Memory B cell (primary cell): ENCODE measurements around the gene DNTTIP2.
"Not testable (repeated sequence)": the region's sequence is repeated elsewhere in the genome, so short reads cannot be mapped to it uniquely, and the experiment has no call there.

Experiments
- ATAC-seq: fragments of 150-1000 bp; cut with Tn5 transposase; 2 replicates; pipeline ENCODE4 v1.10.0; 2021; ENCODE audit warnings: low read depth, mild to moderate bottlenecking, moderate library complexity
- DNase-seq, 2 donors: peaks; one replicate each; pipeline ENCODE4 v3.0.0; 2022; ENCODE audit warnings: low spot score in 2 of 2
- H3K27ac Mint-ChIP-seq: one replicate; pipeline ENCODE4 v1.8.0; 2022; ENCODE audit warnings: mild to moderate bottlenecking, moderate library complexity, mixed read lengths
- H3K27me3 Mint-ChIP-seq: one replicate; pipeline ENCODE4 v1.8.0; 2022; ENCODE audit warnings: mixed read lengths
- H3K36me3 Mint-ChIP-seq: one replicate; pipeline ENCODE4 v1.8.0; 2022; ENCODE audit warnings: mild to moderate bottlenecking, mixed read lengths
- H3K4me1 Mint-ChIP-seq: one replicate; pipeline ENCODE4 v1.8.0; 2022; ENCODE audit warnings: mixed read lengths
- H3K4me3 Mint-ChIP-seq: one replicate; pipeline ENCODE4 v1.8.0; 2022; ENCODE audit warnings: mild to moderate bottlenecking, moderate library complexity, mixed read lengths
- H3K9me3 Mint-ChIP-seq: one replicate; pipeline ENCODE4 v1.8.0; 2022; ENCODE audit warnings: mixed read lengths

Gene DNTTIP2, protein sequence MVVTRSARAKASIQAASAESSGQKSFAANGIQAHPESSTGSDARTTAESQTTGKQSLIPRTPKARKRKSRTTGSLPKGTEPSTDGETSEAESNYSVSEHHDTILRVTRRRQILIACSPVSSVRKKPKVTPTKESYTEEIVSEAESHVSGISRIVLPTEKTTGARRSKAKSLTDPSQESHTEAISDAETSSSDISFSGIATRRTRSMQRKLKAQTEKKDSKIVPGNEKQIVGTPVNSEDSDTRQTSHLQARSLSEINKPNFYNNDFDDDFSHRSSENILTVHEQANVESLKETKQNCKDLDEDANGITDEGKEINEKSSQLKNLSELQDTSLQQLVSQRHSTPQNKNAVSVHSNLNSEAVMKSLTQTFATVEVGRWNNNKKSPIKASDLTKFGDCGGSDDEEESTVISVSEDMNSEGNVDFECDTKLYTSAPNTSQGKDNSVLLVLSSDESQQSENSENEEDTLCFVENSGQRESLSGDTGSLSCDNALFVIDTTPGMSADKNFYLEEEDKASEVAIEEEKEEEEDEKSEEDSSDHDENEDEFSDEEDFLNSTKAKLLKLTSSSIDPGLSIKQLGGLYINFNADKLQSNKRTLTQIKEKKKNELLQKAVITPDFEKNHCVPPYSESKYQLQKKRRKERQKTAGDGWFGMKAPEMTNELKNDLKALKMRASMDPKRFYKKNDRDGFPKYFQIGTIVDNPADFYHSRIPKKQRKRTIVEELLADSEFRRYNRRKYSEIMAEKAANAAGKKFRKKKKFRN

DNA sequence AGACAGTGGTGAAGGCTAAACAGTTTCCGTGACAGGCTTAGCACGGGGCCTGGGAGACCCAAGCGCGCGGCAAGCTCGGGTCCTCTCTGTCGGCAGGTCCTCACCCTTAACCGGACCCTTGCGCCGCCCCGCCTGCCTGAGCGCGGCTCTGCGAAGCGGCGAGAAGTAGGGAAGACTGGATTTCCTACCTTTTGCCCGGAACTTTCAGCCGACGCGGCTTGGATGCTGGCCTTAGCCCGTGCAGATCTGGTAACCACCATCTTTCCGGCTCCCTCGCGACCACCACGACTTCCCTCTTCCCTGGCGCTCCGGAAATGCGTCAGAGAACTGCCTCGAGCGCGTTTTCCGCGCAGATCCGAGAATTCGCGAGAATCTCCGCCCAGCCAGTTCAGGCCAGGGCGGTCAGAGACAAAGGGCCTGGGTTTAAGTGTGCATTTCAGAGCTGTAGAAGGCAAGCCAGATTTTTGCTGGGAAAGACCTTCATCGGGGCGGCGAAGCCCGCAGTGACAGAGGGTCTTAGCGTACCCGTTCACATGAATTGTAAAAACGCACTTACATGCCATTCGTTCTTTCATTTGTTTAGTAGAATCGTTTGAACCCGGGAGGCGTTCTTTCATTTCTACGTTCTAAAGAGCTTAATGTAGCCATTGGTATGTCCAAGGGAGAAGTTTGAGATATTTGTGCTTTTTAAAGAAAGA lies at the start of gene DNTTIP2:
Gene DNTTIP2, minus strand, starts transcription at position 318 of the 698 bp plus-strand sequence. Its CDS starts 58 bp downstream, at position 260.
- peak; percentile 93 for ATAC-seq
- H3K4me3 Mint-ChIP-seq = peak within 1 kb of the TSS; percentile 95
- peaks cover 25% of the 10 kb centered on the region for H3K36me3 Mint-ChIP-seq
- H3K4me1 Mint-ChIP-seq = peaks cover 36% of the 10 kb centered on the region
- DNase-seq = peak; percentile 79 to 85
- no peaks in the 10 kb centered on the region for H3K27me3 Mint-ChIP-seq
- H3K9me3 Mint-ChIP-seq = no peaks in the 10 kb centered on the region
- H3K27ac Mint-ChIP-seq = peak within 1 kb of the TSS; percentile 96

DNA sequence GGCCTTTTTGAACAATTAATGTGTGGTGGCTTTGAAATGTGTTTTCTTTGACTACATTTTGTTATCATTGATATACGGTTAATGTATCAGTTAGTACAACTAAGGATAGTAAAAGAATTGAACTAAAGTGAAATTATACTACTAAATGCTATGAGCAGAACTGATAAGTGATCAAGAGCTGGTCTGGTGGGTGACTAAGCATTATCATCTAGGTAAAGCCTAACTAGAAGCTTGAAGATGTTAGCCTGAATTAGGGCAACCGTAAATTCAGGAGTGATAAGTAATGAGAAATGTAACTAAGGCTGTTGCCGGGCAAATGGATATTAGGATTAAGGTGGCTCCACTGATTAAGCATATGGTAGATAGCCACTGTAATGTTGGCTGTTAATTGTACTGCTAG lies 46.2 kb upstream of the DNTTIP2 start:
- Mint-ChIP-seq H3K27ac (no peak overlapping the region), H3K9me3 (peaks cover 10% of the 10 kb centered on the region), H3K27me3 (peaks cover 16% of the 10 kb centered on the region), H3K4me3 (no peak overlapping the region), H3K4me1 (no peaks in the 10 kb centered on the region), H3K36me3 (peaks cover 5% of the 10 kb centered on the region)
- DNase-seq (no peak), ATAC-seq (no peak)

DNA sequence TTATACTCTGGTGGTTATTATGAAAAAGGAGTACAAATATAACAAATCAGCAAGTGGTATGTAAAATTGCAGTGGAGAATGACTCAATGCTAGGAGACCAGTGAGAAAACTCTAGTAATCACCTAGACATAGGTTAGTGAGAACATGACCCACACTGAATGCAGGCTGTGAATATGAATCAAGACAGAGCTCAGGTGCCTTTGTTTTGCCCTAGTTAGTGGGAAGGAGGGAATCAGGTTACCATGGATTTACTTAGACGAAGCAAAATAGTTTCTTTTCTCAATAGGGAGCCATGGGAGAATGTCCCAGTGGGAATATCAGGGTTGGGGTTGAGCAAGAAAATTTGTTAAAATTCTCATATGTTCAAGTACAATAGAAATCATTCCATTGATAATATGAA lies 40.8 kb upstream of the DNTTIP2 start:
- ATAC-seq (no peak), DNase-seq (no peak)
- H3K9me3 Mint-ChIP-seq = no peaks in the 10 kb centered on the region
- no peak overlapping the region for H3K27ac Mint-ChIP-seq
- no peak overlapping the region for H3K4me3 Mint-ChIP-seq
- no peaks in the 10 kb centered on the region for H3K4me1 Mint-ChIP-seq
- peaks cover 1% of the 10 kb centered on the region for H3K27me3 Mint-ChIP-seq
- H3K36me3 Mint-ChIP-seq = peaks cover 5% of the 10 kb centered on the region

DNA sequence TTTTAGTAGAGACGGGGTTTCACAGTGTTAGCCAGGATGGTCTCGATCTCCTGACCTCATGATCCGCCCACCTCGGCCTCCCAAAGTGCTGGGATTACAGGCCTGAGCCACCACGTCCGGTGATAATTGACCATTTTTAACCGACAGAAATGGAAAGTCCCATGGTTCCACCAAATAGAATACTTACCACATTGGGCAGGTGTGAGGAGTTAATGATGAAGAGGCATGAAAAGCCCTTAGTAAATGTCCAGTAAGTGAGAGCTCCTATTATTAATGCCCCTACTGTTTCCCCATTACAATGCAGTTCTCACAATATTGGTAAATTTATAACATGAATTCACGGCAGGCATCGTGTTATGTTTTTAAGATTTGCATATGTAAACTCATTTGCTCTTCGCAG lies 38.3 kb upstream of the DNTTIP2 start:
- Mint-ChIP-seq H3K4me3 (no peak overlapping the region), H3K4me1 (no peaks in the 10 kb centered on the region), H3K27me3 (peaks cover 1% of the 10 kb centered on the region), H3K27ac (no peak overlapping the region), H3K9me3 (no peaks in the 10 kb centered on the region), H3K36me3 (peaks cover 5% of the 10 kb centered on the region)
- ATAC-seq = no peak
- no peak for DNase-seq

DNA sequence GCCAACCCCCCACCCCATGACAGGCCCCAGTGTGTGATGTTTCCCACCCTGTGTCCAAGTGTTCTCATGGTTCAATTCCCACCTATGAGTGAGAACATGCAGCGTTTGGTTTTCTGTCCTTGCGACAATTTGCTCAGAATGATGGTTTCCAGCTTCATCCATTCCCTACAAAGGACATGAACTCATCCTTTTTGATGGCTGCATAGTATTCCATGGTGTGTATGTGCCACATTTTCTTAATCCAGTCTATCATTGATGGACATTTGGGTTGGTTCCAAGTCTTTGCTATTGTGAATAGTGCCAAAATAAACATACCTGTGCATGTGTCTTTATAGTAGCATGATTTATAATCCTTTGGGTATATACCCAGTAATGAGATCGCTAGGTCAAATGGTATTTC lies 31.9 kb upstream of the DNTTIP2 start:
- not testable (repeated sequence) for DNase-seq, H3K9me3 Mint-ChIP-seq, H3K27me3 Mint-ChIP-seq, H3K4me3 Mint-ChIP-seq, H3K27ac Mint-ChIP-seq, ATAC-seq, H3K36me3 Mint-ChIP-seq
- H3K4me1 Mint-ChIP-seq = peaks cover 15% of the 10 kb centered on the region

DNA sequence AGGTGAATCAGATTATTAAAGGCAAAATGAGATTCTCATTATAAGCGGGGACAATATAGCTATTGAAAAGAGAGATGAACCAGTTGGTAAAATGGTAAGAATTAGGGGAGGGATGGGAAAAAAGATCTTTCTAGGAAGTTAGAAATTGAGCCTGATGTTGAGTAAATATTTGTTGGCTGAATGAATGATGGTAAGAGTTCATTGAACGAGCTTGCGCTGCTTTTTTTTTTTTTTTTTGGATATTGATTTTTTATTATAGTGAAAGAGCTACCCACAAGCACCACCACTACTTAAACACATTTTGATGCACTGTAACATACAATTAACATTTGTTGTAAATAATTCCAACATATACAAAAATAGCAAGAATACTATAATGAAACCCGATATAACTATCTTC lies 31.3 kb upstream of the DNTTIP2 start:
- Mint-ChIP-seq H3K27ac (no peak overlapping the region), H3K4me1 (peaks cover 18% of the 10 kb centered on the region), H3K4me3 (peak overlapping the region; percentile 89), H3K36me3 (peaks cover 1% of the 10 kb centered on the region), H3K27me3 (peaks cover 1% of the 10 kb centered on the region), H3K9me3 (no peaks in the 10 kb centered on the region)
- DNase-seq (no peak), ATAC-seq (no peak)

DNA sequence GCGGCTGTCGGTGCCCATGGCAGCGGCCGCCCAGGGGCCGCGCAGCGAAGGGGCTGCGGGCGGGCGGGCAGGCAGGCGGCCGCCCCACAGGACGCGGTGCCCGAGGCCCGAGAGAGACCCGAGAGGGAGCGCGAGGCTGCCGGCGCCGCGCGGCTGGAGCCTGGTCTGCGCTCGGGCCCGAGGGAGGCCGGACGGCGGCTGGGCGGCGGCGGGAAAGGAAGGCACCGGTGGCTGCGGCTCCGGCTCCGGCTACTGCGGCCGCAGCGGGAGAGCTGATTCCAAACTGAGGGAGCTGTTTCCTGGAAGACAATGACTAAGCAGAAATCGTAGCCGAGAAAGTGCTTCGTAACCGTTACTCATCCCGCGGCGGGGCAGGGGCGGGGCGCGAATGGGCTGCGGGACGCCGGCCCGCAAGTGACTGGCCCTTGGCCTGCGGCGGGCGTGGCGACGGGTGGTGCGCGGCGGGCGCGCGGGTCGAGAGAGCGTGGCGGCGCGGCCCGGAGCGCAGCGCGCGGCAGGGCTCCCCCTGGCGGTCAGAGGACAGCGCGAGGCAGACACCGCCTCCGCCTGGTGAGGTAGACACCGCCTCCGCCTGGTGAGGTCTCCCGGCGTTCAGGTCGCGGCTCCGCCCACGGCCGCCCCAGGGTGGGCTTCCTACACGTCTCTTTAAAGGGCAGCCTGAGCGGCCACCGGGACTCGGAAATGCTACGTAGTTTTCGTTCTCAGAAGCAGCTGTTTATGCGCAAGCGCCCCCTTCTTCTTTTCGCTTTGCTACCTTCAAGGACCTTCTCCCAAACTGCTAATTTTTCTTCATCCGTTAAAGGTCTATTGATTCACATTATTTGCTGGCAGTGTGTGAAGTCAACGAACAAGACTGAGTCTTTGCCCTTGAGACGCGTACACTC lies 30.4 kb upstream of the DNTTIP2 start, which contains the start of gene GCLM:
Gene GCLM, minus strand, starts transcription at position 285 of the 905 bp plus-strand sequence. Its CDS starts 267 bp downstream, at position 18.
- Mint-ChIP-seq H3K9me3 (no peaks in the 10 kb centered on the region), H3K4me1 (peaks cover 18% of the 10 kb centered on the region), H3K27me3 (no peaks in the 10 kb centered on the region), H3K4me3 (peak within 1 kb of the TSS; percentile 91), H3K36me3 (no peaks in the 10 kb centered on the region), H3K27ac (peak within 1 kb of the TSS; percentile 92)
- DNase-seq = peak; percentile 91 to 95
- peak; percentile 89 for ATAC-seq

DNA sequence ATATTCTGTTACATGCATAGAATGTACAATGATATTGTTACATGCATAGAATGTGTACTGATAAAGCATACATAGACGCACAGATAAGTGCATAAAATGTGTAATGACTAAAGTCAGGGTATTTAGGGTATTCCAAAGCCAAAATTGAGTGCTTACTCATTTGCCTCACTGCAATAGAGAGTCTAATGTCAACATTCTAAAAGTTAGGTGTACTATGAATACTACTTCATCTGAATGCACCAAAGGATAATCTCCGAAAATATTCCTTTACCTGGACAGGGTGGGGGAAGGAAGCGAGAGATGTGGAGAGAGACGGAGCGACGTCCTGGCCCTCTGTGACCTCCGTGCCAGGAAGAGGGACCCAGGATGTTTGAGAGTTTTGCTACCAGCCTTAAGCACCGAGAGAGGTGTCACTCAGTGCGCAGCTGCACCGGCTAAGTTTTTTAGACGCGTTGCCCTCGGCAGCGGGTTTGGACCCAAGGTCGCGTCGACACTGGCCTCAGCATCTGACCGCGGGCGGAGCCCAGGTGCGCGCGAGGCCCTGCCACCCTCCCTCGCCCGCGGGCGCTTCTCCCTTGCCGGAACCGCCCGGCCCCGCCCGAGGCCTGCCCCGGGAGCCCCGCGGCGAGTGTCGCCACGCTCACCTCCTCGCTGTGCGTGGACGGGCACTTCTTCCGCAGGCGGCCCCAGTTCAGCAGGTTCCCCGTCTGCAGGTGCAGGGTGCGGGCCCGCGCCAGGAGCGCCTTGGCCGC lies 29.6 kb upstream of the DNTTIP2 start:
- ATAC-seq (peak; percentile 42), DNase-seq (peak; percentile 46 to 60)
- Mint-ChIP-seq H3K4me3 (peak overlapping the region; percentile 91), H3K9me3 (no peaks in the 10 kb centered on the region), H3K4me1 (peaks cover 23% of the 10 kb centered on the region), H3K36me3 (no peaks in the 10 kb centered on the region), H3K27ac (peak overlapping the region; percentile 85), H3K27me3 (no peaks in the 10 kb centered on the region)

DNA sequence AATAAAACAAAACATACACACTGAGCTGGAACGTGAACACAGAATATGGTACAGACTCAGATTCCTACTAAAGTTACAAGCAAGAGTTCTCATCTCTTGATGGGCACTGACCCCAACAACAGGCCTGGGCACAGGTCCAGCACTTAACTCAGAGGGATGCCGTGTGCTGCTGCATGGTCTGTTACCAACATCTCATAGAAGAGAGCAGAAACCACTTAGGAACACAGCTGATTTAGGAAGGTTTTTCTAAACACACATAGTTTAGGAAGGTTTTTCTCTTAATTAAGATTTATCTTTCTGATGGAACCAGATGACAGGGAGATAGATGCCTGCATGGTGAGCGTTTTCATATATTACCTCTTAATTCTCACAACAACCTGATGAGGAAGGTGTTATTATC lies 28.7 kb upstream of the DNTTIP2 start:
- Mint-ChIP-seq H3K36me3 (no peaks in the 10 kb centered on the region), H3K9me3 (no peaks in the 10 kb centered on the region), H3K4me1 (peaks cover 23% of the 10 kb centered on the region), H3K27ac (no peak overlapping the region), H3K4me3 (peak overlapping the region; percentile 52), H3K27me3 (no peaks in the 10 kb centered on the region)
- ATAC-seq = no peak
- no peak for DNase-seq

DNA sequence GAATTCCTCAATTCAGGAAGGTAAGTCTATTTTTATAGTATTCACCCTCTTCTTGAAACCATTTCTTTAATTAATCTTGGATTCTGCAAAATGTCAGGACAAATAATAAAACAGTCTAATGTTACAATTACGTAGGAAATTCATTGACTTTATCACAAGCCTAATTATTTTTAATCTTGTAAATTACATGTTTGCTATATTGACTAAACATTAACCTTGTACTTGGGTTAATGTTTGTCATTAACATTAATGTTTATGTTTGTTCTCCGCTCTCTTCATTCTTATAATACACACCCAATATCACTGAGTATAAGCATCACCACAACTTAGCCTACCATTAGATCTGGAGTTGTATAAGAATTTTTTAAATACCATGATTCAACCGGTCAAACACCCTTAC lies 27.5 kb upstream of the DNTTIP2 start:
- DNase-seq (no peak), ATAC-seq (no peak)
- Mint-ChIP-seq H3K4me3 (no peak overlapping the region), H3K27ac (no peak overlapping the region), H3K4me1 (peaks cover 25% of the 10 kb centered on the region), H3K27me3 (no peaks in the 10 kb centered on the region), H3K36me3 (peaks cover 2% of the 10 kb centered on the region), H3K9me3 (no peaks in the 10 kb centered on the region)

DNA sequence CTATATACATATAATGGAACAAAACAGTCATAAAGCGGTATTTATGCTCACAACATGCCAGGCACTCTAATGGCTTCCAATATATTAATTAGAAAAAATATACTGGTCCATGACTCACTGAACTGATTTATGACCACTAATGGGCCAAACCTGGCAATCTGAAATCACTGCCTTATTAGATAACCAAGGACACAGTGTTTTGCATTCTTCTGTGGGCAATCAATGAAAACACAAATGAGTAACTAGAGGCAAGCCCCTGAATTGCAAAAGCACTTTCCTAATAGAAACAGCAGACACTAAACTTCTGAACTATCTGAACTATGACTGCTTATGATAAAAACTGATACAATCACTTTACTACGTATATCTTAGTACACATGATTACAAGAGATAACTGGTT lies 26.7 kb upstream of the DNTTIP2 start:
- no peaks in the 10 kb centered on the region for H3K27me3 Mint-ChIP-seq

DNA sequence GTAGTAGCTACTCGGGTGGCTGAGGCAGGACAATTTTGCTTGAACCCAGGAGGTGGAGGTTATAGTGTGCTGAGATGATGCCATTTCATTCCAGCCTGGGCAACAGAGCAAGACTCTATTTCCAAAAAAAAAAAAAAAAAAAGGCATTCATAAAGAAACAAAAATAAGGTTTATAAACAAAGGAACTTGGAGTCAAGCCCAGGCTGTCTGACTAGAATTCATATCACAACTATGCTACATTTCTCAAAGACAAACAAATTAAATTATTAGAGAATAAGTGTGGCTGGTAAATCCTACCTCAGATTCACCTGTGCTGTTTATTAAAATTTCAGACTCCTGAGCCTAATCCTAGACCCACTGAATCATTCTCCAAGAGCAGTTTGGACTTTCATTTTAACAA lies 26.0 kb upstream of the DNTTIP2 start:
- H3K4me3 Mint-ChIP-seq = no peak overlapping the region
- ATAC-seq (no peak), DNase-seq (no peak)
- H3K36me3 Mint-ChIP-seq = peaks cover 5% of the 10 kb centered on the region
- H3K4me1 Mint-ChIP-seq = peaks cover 23% of the 10 kb centered on the region
- no peaks in the 10 kb centered on the region for H3K9me3 Mint-ChIP-seq
- H3K27me3 Mint-ChIP-seq = no peaks in the 10 kb centered on the region
- H3K27ac Mint-ChIP-seq = no peak overlapping the region

More for the DNA sequence above, 26.7 kb upstream of the DNTTIP2 start:
- no peak overlapping the region for H3K4me3 Mint-ChIP-seq
- H3K36me3 Mint-ChIP-seq = peaks cover 5% of the 10 kb centered on the region
- H3K9me3 Mint-ChIP-seq = no peaks in the 10 kb centered on the region
- DNase-seq (no peak), ATAC-seq (no peak)
- H3K4me1 Mint-ChIP-seq = peaks cover 25% of the 10 kb centered on the region
- H3K27ac Mint-ChIP-seq = no peak overlapping the region

DNA sequence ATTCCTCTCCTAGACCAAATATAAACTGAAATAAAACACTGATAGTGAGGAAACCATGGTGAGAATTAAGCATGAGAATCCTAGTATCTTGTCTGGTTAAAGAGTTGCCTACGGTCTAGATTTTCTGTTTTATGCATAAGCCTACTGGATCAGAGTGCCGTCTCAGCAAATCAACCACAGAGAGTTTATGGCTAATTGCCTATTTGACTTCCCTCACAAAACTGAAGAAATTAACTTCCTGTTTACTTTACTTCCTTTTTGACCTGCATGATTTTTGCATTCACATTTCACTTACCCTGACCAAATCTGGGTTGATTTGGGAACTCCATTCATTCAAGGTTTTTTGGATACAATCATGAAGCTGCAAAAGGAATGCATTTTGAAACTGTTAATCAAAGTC lies 25.2 kb upstream of the DNTTIP2 start:
- H3K4me3 Mint-ChIP-seq = peak overlapping the region; percentile 47
- no peak overlapping the region for H3K27ac Mint-ChIP-seq
- ATAC-seq (peak; percentile 50), DNase-seq (peak in 1 of 2 donors; percentile 3)
- H3K27me3 Mint-ChIP-seq = no peaks in the 10 kb centered on the region
- no peaks in the 10 kb centered on the region for H3K9me3 Mint-ChIP-seq
- peaks cover 5% of the 10 kb centered on the region for H3K36me3 Mint-ChIP-seq
- peaks cover 19% of the 10 kb centered on the region for H3K4me1 Mint-ChIP-seq
